CD4-positive, alpha-beta T cell treated with Interferon alpha-2 for 1 hour (primary cell): ENCODE data around the gene EXOC6.

Source experiments
- DNase-seq, 2 donors: peaks; one replicate each; pipeline ENCODE4 v3.0.0-alpha.2; 2020 to 2022

Gene EXOC6

GRCh38 chr10:93067443-93068365, 219.4 kb downstream of the EXOC6 start:
- no peak for DNase-seq

DNA sequence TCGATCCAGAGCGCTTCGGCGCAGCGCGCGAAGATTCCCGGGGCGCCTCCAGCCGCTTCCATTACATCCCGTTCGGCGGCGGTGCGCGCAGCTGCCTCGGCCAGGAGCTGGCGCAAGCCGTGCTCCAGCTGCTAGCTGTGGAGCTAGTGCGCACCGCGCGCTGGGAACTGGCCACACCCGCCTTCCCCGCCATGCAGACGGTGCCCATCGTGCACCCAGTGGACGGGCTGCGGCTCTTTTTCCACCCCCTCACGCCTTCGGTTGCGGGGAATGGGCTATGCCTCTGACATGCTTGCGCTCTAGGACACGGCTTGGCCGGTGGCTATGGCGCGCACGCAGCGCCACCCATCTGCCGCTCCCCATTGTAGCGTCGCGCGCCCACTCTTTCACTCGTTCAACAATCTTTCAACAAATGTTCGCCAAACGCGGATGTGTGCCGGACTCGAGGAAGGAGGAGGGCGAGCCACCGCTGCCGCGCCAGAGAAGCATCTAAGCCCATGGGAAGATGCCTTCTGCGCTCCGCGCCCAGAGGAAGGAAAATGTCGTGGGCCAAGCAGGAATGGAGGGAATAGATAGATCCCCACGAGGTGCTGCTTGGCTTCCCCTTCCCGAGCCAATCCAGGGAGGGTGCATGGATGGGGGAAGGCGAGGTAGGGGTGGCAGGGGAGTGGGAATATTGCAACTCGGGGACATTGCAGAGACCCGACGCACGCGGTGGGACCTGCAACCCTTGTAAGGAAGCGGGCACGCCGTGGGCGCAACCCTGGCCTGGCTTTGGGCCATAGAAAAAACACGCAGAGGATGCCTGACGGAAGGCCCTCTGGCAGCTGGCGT, 220.3 kb downstream of the EXOC6 start:
- DNase-seq, result no peak

DNA sequence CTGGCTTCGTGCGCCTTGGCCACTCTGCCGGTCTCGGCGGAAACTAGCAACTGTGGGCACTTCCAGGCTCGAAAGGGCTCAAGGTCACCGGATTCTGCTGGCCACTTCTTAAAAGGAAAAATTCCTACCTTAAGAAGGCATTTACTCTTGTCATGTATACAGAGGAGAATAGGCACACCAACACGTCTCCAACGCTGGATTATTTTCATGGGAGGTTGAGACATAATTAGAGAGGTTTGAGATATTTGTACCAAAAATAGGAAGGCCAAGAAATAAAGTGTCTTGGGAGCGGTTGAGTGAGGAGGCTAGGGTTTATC, 220.9 kb downstream of the EXOC6 start:
- DNase-seq, result no peak

- DNase-seq, result no peak
Measured at GRCh38 chr10:93070378-93071176, 222.3 kb downstream of the EXOC6 start.

DNA sequence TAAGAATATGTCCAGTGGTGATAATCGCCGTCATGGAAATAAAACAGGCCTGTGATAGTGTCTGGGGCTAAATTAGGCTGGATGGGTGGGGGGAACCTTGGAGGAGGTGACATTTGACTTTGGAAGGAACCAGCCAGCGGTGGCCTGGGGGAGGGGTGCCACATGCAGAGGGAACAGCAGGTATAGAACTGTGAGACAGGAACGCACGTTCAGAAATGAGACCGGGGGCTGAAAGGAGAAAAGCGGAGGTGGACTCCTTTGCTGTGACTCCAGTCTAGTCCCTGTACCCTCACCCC, 222.8 kb downstream of the EXOC6 start:
- DNase-seq, result no peak

- DNase-seq, result no peak
Measured at GRCh38 chr10:93071674-93072224, 223.4 kb downstream of the EXOC6 start.

GRCh38 chr10:93072225-93072712, 223.9 kb downstream of the EXOC6 start:
- no peak for DNase-seq

DNA sequence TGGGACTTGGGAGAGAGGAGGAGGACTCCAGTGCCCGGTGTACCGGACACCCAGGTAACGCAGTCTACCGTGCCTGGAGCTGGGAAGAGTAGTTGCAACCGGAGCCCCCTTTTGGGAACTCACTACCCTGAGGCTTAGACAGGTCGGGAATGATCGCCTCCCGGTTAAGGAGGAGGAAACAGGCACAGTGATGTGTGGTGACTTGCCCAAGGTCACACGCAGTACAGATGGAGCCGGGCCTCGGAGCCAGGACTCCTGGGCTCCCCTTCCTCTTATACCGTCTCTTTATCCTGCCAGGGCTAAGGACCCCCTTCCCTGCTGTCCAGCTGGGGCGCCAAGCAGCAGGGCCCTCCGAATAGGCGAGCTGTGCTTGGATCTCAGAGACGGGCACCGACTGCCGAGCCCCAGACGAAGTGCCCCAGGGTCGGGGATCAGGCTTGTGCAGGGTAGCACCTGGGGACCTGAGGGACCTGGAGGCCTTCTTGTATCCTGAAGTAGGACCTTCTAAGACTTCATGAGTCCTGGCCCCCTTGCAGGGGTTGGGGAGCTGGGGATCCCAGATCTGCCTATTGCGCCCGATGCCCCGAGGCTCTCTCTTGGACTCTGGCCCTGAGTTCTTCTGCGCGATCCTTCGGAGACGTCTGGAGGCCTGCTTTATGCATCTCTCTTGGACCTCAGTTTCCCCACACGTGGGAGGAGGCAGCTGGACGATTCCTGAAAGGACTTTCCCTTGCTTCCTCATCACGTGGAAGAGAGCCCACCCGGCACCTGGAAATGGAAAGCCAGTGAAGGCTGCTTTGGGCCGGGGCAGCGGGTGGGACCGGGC, 224.6 kb downstream of the EXOC6 start:
- DNase-seq, result no peak

DNA sequence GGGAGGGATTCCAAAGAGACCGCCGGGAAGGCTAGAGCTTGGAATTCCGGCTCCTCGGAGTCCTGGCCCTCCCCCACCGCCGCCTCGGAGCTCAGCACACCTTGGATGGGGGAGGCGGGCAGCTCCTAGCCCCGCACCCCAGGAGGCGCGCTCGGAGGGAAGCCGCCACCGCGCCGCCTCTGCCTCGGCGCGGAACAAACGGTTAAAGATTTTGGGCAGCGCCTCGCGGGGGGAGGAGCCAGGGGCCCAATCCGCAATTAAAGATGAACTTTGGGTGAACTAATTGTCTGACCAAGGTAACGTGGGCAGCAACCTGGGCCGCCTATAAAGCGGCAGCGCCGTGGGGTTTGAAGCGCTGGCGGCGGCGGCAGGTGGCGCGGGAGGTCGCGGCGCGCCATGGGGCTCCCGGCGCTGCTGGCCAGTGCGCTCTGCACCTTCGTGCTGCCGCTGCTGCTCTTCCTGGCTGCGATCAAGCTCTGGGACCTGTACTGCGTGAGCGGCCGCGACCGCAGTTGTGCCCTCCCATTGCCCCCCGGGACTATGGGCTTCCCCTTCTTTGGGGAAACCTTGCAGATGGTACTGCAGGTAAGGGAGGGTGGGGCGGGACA, 225.3 kb downstream of the EXOC6 start, which contains the start of gene CYP26A1:
TSS of gene CYP26A1 (plus strand) at position 355 of the 608 bp plus-strand sequence. CDS start at position 397, 42 bp downstream.
- no peak for DNase-seq

GRCh38 chr10:93074147-93074596, 225.9 kb downstream of the EXOC6 start:
- DNase-seq, result peak in 1 of 2 donors; percentile 12

DNA sequence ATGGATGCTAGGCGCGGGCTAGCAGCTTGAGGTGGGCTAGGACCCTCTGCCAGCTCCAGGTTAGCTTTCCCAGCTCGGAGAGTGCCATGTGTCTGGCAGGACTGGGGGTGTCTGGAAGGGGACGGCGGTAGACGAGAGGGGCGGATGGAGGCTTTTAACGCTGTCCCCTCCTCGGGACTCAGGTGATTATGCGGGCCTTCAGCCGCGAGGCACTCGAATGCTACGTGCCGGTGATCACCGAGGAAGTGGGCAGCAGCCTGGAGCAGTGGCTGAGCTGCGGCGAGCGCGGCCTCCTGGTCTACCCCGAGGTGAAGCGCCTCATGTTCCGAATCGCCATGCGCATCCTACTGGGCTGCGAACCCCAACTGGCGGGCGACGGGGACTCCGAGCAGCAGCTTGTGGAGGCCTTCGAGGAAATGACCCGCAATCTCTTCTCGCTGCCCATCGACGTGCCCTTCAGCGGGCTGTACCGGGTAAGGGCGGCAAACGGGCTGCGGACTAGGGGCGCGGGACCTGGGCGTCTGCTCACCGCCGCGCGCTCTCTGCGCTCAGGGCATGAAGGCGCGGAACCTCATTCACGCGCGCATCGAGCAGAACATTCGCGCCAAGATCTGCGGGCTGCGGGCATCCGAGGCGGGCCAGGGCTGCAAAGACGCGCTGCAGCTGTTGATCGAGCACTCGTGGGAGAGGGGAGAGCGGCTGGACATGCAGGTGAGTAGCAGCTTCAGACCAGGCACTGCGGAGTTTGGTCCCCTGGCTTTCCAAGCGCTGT, 226.5 kb downstream of the EXOC6 start:
- no peak for DNase-seq

DNA sequence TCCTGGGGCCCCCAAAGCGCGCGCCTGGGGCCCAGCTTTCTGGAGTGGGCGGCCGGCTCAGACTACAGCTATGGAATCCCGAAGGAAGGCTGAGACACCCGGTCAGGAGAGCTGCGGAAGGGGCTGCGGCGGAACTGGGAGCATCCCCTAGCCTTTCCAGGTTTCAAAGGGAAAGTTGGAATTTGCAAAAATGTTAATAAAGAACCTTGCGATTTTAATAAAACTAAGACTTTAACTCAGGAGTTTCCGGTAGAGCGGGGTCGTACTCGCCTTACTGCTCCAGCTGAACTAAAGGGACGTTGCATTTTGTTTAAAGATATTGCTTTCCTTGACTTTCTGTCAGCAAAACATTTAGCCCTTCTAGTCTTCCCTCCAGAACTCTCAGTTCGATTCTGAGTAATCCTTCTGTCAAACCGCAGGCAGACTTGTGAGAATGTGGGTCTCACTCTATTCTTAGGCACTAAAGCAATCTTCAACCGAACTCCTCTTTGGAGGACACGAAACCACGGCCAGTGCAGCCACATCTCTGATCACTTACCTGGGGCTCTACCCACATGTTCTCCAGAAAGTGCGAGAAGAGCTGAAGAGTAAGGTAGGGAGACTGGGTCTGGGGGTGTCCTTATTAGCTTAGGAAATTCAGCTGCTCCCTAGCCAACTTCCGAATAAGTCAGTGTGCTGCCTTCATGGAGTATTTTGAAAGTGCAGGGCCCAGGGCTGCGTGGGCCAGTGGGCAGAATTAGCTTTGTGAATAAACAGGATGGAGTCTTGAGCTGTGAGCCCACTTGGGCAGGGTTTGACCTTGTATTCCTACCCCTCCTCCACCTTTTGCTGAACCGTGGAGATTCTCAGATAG, 227.3 kb downstream of the EXOC6 start:
- no peak for DNase-seq

GRCh38 chr10:93076871-93077270, 228.6 kb downstream of the EXOC6 start:
- DNase-seq, result no peak

DNA sequence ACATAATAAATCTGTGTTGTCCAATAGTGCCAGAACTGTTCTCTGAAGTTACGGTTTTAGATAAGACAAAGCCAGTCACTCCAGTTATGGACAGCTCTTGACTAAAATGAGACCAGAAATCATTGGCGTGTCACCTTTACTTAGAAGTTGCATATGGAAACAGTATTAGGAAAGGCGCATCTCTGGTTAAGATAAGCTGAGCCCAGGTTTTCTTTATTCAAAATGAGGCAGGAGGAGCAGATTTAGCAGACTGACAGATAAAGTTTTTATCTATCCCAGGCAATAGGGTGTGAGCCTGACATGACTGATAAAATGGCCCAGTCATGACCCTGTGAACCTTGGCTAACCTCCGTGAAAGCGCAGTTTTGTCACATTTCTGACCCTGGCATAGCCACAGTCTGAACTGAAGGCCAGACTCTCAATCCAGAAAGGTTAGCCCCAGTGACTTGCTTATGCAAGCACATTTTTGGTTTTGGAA, 229.6 kb downstream of the EXOC6 start:
- DNase-seq, result no peak

GRCh38 chr10:93079663-93080349, 231.5 kb downstream of the EXOC6 start:
- no peak for DNase-seq

DNA sequence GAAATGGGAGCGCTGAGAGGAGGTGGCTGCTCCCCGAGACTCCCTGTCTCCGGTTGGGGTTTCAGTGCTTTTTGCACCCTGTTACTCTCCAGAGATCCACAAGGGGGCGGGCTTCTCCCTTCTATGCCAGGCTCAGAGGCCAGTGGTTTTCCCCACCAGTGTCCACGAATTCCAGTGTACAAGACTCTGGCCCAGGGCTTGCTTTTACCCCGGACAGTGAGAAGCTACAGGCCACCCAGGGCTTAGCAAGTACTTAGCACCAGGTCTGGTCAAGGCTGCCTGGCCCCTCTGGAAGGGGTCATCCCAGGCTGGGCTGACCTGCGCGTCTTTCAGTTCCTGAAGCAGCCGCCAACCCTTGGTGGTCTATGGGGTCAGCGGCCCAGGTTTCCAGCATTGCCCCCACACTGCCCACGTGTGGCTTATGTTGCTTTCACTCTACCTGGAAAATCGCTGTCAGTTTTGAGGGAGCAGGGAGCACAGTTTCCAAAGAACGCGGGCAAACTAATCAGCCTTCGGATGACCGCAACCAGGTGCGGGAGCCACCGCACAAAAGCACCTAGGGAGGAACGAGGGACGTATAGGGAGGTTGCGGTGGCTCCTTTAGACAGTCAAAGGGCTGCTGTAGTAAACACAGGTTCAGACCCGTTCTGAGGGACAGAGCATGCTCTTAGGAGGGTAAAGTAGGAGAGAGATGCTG, 232.2 kb downstream of the EXOC6 start:
- peak; percentile 24 to 54 for DNase-seq

DNA sequence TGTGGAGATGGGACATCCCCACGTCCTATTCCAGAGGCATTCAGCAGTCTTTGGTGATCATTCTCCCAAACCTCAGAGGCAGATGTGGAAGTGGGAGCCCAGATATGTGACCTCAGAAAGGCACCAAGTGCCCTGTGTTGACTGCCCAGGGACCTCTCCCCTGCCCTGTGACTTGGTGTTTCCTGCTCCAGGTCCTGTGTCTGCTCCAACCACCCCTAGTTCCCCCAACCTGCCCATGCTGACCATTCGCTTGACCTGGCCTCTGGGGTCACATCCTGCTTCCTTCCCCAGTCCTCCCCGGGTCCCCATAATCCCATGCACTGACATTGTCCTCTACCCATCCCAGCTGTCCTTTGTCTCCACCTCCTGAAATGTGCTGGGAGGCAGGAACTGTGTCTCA, 233.0 kb downstream of the EXOC6 start:
- DNase-seq, result no peak

- no peak for DNase-seq
Measured at GRCh38 chr10:93081834-93082233, 233.5 kb downstream of the EXOC6 start.
